Activated CD8-positive, alpha-beta T cell treated with anti-CD3 and anti-CD28 coated beads for 36 hours (primary cell): ENCODE data around the gene RASGRF1. TPM values are rescaled to one million over a fixed set of nuclear protein-coding genes. Genes with fewer than 3 reads are reported as not detected.

Experiments used
- ATAC-seq: fragments of 200-7000 bp; cut with Tn5 transposase; one replicate; pipeline ENCODE4 v1.10.0; 2021; ENCODE audit warnings: mild to moderate bottlenecking, moderate library complexity
- CTCF ChIA-PET: fragments of 350-600 bp; sonication (Branson Sonifier 250); formaldehyde crosslinking; loops from one replicate; lab custom pipeline; 2021; ENCODE audit warnings: antibody characterized with exemption; lab: Charles Lee
- POLR2A ChIA-PET: fragments of 350-600 bp; sonication (Branson Sonifier 250); formaldehyde crosslinking; loops from one replicate; lab custom pipeline; 2021; ENCODE audit warnings: antibody characterized with exemption; lab: Charles Lee
- DNase-seq: peaks from one replicate; pipeline ENCODE4 v3.0.0-alpha.2; 2020
- H3K27ac Mint-ChIP-seq: one replicate; pipeline ENCODE4 v1.8.0; 2021; ENCODE audit warnings: mild to moderate bottlenecking, mixed read lengths
- H3K27me3 Mint-ChIP-seq: one replicate; pipeline ENCODE4 v1.8.0; 2021; ENCODE audit warnings: mixed read lengths
- H3K36me3 Mint-ChIP-seq: one replicate; pipeline ENCODE4 v1.8.0; 2021; ENCODE audit warnings: low read depth, mixed read lengths
- H3K4me1 Mint-ChIP-seq: one replicate; pipeline ENCODE4 v1.8.0; 2021; ENCODE audit warnings: low read depth, mixed read lengths
- H3K4me3 Mint-ChIP-seq: one replicate; pipeline ENCODE4 v1.8.0; 2021; ENCODE audit warnings: mild to moderate bottlenecking, moderate library complexity, mixed read lengths
- H3K9me3 Mint-ChIP-seq: one replicate; pipeline ENCODE4 v1.8.0; 2021; ENCODE audit warnings: mixed read lengths
- intact Hi-C: fragments of 100-400 bp; cut with micrococcal nuclease; formaldehyde crosslinking; loops from one replicate; pipeline ENCODE4 v1.10.0; 2022
- total RNA-seq, 2 experiments: library from RNA; stranded (reverse); gene quantifications; one replicate each; pipeline ENCODE4 v1.2.3, GENCODE V29; 2021
- TF ChIP-seq, protein P1 (sequence below): fragments of 200-600 bp; IDR thresholded peaks from one replicate; pipeline ENCODE4 v1.8.0; 2022; ENCODE audit warnings: antibody characterized with exemption, mild to moderate bottlenecking

The RASGRF1 gene
- total RNA-seq, 2 experiments from 2014 or later: not detected

DNA sequence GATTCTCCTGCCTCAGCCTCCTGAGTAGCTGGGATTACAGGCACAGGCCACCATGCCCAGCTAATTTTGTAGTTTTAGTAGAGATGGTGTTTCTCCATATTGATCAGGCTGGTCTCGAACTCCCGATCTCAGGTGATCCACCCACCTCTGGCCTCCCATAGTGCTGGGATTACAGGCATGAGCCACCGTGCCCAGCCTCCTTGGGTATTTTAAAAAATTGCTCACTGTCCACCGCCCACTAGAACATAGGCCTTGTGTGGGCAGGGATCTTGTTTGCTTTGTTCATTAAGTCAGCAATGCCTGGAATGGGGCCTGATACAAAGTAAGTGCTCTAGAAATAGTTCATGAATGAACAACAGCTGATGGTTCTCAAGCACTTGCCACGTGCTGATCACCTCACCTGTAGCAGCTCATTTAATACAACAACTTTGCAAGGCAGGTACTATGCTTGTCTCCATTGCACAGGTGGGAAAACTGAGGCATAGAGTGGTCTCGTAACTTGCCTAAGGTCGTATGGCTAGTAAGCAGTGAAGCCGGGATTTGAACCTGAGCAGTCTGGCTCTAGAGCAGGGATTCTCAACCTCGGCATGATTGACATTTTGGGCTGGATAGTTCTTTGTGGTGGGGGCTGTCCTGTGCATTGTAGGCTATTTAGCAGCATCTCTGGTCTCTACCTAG, 133.0 kb downstream of the RASGRF1 start:
- Mint-ChIP-seq H3K4me1 (no peaks in the 10 kb centered on the region), H3K36me3 (no peaks in the 10 kb centered on the region), H3K27ac (no peak overlapping the region), H3K27me3 (no peaks in the 10 kb centered on the region), H3K4me3 (no peak overlapping the region), H3K9me3 (no peaks in the 10 kb centered on the region)
- ChIA-PET CTCF (interaction anchor here (1.7 kb wide), 1 partner anchor 47 kb away, joined by 4 read pairs; no protein-coding TSS in a partner anchor), POLR2A (no interaction called here)
- intact Hi-C loops: no loop called here
- DNase-seq (no peak), ATAC-seq (no peak)
- TF ChIP-seq, protein P1, sequence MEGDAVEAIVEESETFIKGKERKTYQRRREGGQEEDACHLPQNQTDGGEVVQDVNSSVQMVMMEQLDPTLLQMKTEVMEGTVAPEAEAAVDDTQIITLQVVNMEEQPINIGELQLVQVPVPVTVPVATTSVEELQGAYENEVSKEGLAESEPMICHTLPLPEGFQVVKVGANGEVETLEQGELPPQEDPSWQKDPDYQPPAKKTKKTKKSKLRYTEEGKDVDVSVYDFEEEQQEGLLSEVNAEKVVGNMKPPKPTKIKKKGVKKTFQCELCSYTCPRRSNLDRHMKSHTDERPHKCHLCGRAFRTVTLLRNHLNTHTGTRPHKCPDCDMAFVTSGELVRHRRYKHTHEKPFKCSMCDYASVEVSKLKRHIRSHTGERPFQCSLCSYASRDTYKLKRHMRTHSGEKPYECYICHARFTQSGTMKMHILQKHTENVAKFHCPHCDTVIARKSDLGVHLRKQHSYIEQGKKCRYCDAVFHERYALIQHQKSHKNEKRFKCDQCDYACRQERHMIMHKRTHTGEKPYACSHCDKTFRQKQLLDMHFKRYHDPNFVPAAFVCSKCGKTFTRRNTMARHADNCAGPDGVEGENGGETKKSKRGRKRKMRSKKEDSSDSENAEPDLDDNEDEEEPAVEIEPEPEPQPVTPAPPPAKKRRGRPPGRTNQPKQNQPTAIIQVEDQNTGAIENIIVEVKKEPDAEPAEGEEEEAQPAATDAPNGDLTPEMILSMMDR: no peak

- Mint-ChIP-seq H3K27ac (no peak overlapping the region), H3K27me3 (no peaks in the 10 kb centered on the region), H3K4me1 (no peaks in the 10 kb centered on the region), H3K36me3 (no peaks in the 10 kb centered on the region), H3K4me3 (no peak overlapping the region), H3K9me3 (no peaks in the 10 kb centered on the region)
- ChIA-PET POLR2A (no interaction called here), CTCF (interaction anchor here (1.7 kb wide), 1 partner anchor 46 kb away, joined by 4 read pairs; no protein-coding TSS in a partner anchor)
- ATAC-seq (no peak), DNase-seq (no peak)
- TF ChIP-seq, protein P1: no peak
- intact Hi-C loops: no loop called here
Measured at GRCh38 chr15:78956937-78957336, 133.6 kb downstream of the RASGRF1 start.

DNA sequence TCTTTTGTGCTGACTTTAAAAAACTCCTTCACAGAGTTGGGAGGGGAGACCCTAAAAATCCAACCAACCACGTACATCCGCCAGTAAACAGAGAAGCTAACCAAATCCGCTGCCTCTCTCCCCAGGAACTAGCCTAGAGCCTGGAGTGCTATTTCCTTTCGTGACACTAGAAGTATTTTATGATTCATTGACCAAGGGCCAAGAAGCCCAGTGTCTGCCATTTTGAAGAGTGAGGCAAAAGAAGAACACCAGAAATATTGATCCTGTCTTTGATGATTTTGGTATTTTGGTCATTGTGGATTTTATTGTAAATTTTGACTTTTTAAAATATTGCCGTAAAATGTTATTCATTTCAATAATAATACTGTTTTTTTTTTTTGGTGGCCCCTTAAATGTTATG, 135.2 kb downstream of the RASGRF1 start:
- DNase-seq (no peak), ATAC-seq (no peak)
- ChIA-PET CTCF (no interaction called here), POLR2A (no interaction called here)
- intact Hi-C loops: no loop called here
- H3K9me3 Mint-ChIP-seq: no peaks in the 10 kb centered on the region
- H3K27me3 Mint-ChIP-seq: no peaks in the 10 kb centered on the region
- no peak overlapping the region for H3K4me3 Mint-ChIP-seq
- H3K27ac Mint-ChIP-seq: no peak overlapping the region
- TF ChIP-seq, protein P1: no peak
- H3K36me3 Mint-ChIP-seq: no peaks in the 10 kb centered on the region
- peaks cover 7% of the 10 kb centered on the region for H3K4me1 Mint-ChIP-seq

GRCh38 chr15:78951841-78952238, 138.7 kb downstream of the RASGRF1 start:
- H3K36me3 Mint-ChIP-seq: no peaks in the 10 kb centered on the region
- H3K27ac Mint-ChIP-seq: no peak overlapping the region
- ATAC-seq (no peak), DNase-seq (no peak)
- ChIA-PET POLR2A (no interaction called here), CTCF (interaction anchor here (0.6 kb wide), 1 partner anchor 254 kb away, joined by 3 read pairs; no protein-coding TSS in a partner anchor)
- no peaks in the 10 kb centered on the region for H3K9me3 Mint-ChIP-seq
- TF ChIP-seq, protein P1: no peak
- intact Hi-C loops: no loop called here
- no peak overlapping the region for H3K4me3 Mint-ChIP-seq
- no peaks in the 10 kb centered on the region for H3K27me3 Mint-ChIP-seq
- peaks cover 7% of the 10 kb centered on the region for H3K4me1 Mint-ChIP-seq
